Measurements from ENCODE around the gene EYS. TPM values are rescaled to one million over a fixed set of nuclear protein-coding genes. Genes with fewer than 3 reads are reported as not detected.

The EYS gene
- total and polyA plus RNA-seq, 2 of the 8 experiments (the other 6 are each of a cell fraction or from before 2014, with no cell fraction given) = 0.05 to 0.13 TPM

DNA sequence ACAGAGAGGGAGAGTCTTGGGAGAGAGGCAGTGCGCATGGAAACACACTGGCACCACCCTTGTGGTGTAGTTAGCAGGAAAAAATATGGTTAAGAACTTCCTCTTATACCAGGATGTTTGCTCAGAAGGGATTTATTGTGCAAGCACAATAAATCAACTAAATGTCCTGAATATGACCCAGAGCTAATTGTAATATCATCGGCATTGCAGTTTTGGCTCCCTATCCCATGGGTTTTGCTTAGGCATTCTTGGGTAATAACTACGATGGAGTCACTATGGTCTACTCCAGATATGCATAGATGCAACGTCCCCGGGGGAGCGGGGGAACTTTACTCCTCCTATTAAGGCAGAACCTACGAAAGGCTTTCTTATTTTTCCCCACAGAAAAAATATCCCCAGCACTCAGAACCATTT is 751.6 kb downstream of the EYS start:
- Histone ChIP-seq H3K9me3 (ENCODE audit: insufficient read depth in 2 of 2, low read depth in 1 of 2, low read length in 1 of 2) (no peaks in the 10 kb centered on the region), H2BK20ac (ENCODE audit: low read length) (no peak overlapping the region), H3K4me1 (replicated peaks in 1 of 4; ENCODE audit: control insufficient read depth in 3 of 4, insufficient read depth in 4 of 4, low read length in 3 of 4) (no peaks in the 10 kb centered on the region), H3K4ac (replicated peaks; ENCODE audit: insufficient read length, low read depth, low read length) (no peak overlapping the region), H3K79me1 (ENCODE audit: low read depth, low read length) (no peaks in the 10 kb centered on the region), H3K23me2 (ENCODE audit: low read depth, low read length) (no peaks in the 10 kb centered on the region), H4K91ac (replicated peaks; ENCODE audit: insufficient read length, low read length) (no peak overlapping the region), H3K79me2 (ENCODE audit: control insufficient read depth in 1 of 2, insufficient read depth in 2 of 2, low read length in 2 of 2) (no peaks in the 10 kb centered on the region), H3K4me2 (ENCODE audit: insufficient read depth in 1 of 2, low read depth in 2 of 2, low read length in 2 of 2) (no peak overlapping the region), H3K27me3 (replicated peaks in 1 of 4; ENCODE audit: control insufficient read depth in 3 of 4, extremely low read depth in 1 of 4, insufficient read depth in 3 of 4, low read length in 3 of 4) (no peaks in the 10 kb centered on the region), H4K5ac (ENCODE audit: insufficient read length, low read depth, low read length) (no peak overlapping the region), H2BK12ac (ENCODE audit: low read depth, low read length) (no peak overlapping the region), H3K9ac (replicated peaks in 1 of 4; ENCODE audit: extremely low read depth in 1 of 4, low read depth in 3 of 4, low read length in 3 of 4) (no peak overlapping the region), H3K23ac (ENCODE audit: insufficient read length) (no peak overlapping the region), H3K36me3 (ENCODE audit: control insufficient read depth in 2 of 4, insufficient read depth in 4 of 4, low read length in 3 of 4) (no peaks in the 10 kb centered on the region), H2AFZ (ENCODE audit: low read length) (no peak overlapping the region), H3K56ac (replicated peaks; ENCODE audit: insufficient read length, low read depth, low read length) (no peak overlapping the region), H4K20me1 (replicated peaks in 1 of 2; ENCODE audit: control insufficient read depth in 1 of 2, insufficient read depth in 2 of 2, low read length in 2 of 2) (no peaks in the 10 kb centered on the region), H2AK5ac (ENCODE audit: low read depth, low read length) (no peak overlapping the region), H2BK120ac (replicated peaks; ENCODE audit: low read depth, low read length) (no peak overlapping the region), H2BK5ac (ENCODE audit: low read depth, low read length) (no peak overlapping the region), H4K8ac (ENCODE audit: extremely low read depth, insufficient read depth, low read length) (no peak overlapping the region), H3K18ac (ENCODE audit: extremely low read depth, low read length) (no peak overlapping the region), H3K4me3 (ENCODE audit: extremely low read depth in 1 of 4, insufficient read depth in 2 of 4, low read depth in 3 of 4, low read length in 4 of 4) (no peak overlapping the region), H3K27ac (ENCODE audit: low read depth, low read length) (no peak overlapping the region), H2BK15ac (ENCODE audit: low read length) (no peak overlapping the region), H3K14ac (ENCODE audit: insufficient read length) (no peak overlapping the region)
- CTCF ChIA-PET (ENCODE audit: partially characterized antibody) = no interaction called here
- POLR2A ChIA-PET (ENCODE audit: partially characterized antibody) = no interaction called here
- WGBS, 2 experiments (ENCODE audit: extremely low coverage in 1 of 2, insufficient coverage in 1 of 2, insufficient read length in 1 of 2, insufficient replicate concordance in 2 of 2, low coverage in 1 of 2, low lambda C conversion rate in 2 of 2, missing lambda C conversion rate in 1 of 2) = 94% methylated on average over 7 of the region's 7 CpGs; no CpG with 5 or more reads in 1 of the 2 experiments
- DNase-seq (ENCODE audit: low read depth in 1 of 2, low spot score in 2 of 2) (no peak), FAIRE-seq (no peak)
- TF ChIP-seq MAFK (IDR thresholded peaks at IDR 0.05; ENCODE audit: low read depth, low read length) (no peak), SP2 (IDR thresholded peaks at IDR 0.05; ENCODE audit: low read length) (no peak), JUN (IDR thresholded peaks at IDR 0.05; ENCODE audit: low read depth, low read length) (no peak), TAF7 (optimal IDR thresholded peaks at IDR 0.05; ENCODE audit: borderline replicate concordance, low read depth, low read length) (no peak), KDM1A (IDR thresholded peaks at IDR 0.05; ENCODE audit: borderline replicate concordance, low read length) (no peak), RFX5 (IDR thresholded peaks at IDR 0.05; ENCODE audit: borderline replicate concordance, low read depth, low read length) (no peak), CEBPB (IDR thresholded peaks at IDR 0.05; ENCODE audit: low read depth, low read length) (no peak), FOSL1 (IDR thresholded peaks at IDR 0.05; ENCODE audit: insufficient read depth, low read depth, low read length) (no peak), CTBP2 (IDR thresholded peaks at IDR 0.05; ENCODE audit: borderline replicate concordance, insufficient read depth, insufficient read length, low read length) (no peak), BCL11A (IDR thresholded peaks at IDR 0.05; ENCODE audit: low read depth in 2 of 2, low read length in 2 of 2) (no peak), HDAC6 (IDR thresholded peaks at IDR 0.05; ENCODE audit: low read depth, low read length) (no peak), CREB1 (IDR thresholded peaks at IDR 0.05) (no peak), TBP (IDR thresholded peaks at IDR 0.05; ENCODE audit: low read depth, low read length) (no peak), SUZ12 (IDR thresholded peaks at IDR 0.05; ENCODE audit: low read length) (no peak), CBX8 (IDR thresholded peaks at IDR 0.05; ENCODE audit: borderline replicate concordance, low read depth, low read length) (no peak)
- TF ChIP-seq, protein P1, sequence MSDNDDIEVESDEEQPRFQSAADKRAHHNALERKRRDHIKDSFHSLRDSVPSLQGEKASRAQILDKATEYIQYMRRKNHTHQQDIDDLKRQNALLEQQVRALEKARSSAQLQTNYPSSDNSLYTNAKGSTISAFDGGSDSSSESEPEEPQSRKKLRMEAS (IDR thresholded peaks at IDR 0.05) = no peak

Measured in H1 (cell line).